ENCODE data around the gene RING1.
A peak's percentile ranks its signal among the peaks of the same experiment; 100 is the strongest.
"Not testable (repeated sequence)": the region's sequence is repeated elsewhere in the genome, so short reads cannot be mapped to it uniquely, and the experiment has no call there.

Gene RING1

GRCh38 chr6:33206027-33206863 lies 2.1 kb upstream of the RING1 start:
- no peak for DNase-seq (ENCODE audit: low read depth)

GRCh38 chr6:33206864-33207551 lies 1.3 kb upstream of the RING1 start:
- peak; percentile 58 for DNase-seq (ENCODE audit: low read depth)

- no peak for DNase-seq (ENCODE audit: low read depth)
Observed at GRCh38 chr6:33207552-33208090, 679 bp upstream of the RING1 start.

- DNase-seq (ENCODE audit: low read depth): no peak
Observed at GRCh38 chr6:33209856-33210255, 1.6 kb downstream of the RING1 start.

- DNase-seq (ENCODE audit: low read depth): no peak
Observed at GRCh38 chr6:33211136-33211535, 2.8 kb downstream of the RING1 start.

GRCh38 chr6:33211666-33212422 lies 3.5 kb downstream of the RING1 start:
- no peak for DNase-seq (ENCODE audit: low read depth)

GRCh38 chr6:33212857-33213165 lies 4.5 kb downstream of the RING1 start:
- DNase-seq (ENCODE audit: low read depth): no peak

- no peak for DNase-seq (ENCODE audit: low read depth)
Observed at GRCh38 chr6:33213166-33213988, 5.1 kb downstream of the RING1 start.

GRCh38 chr6:33213989-33214335 lies 5.7 kb downstream of the RING1 start:
- no peak for DNase-seq (ENCODE audit: low read depth)

GRCh38 chr6:33215271-33216116 lies 7.2 kb downstream of the RING1 start:
- no peak for DNase-seq (ENCODE audit: low read depth)

GRCh38 chr6:33216117-33216649 lies 7.9 kb downstream of the RING1 start:
- DNase-seq (ENCODE audit: low read depth): no peak

GRCh38 chr6:33217246-33217645 lies 8.9 kb downstream of the RING1 start:
- DNase-seq (ENCODE audit: low read depth): no peak

GRCh38 chr6:33217681-33218080 lies 9.4 kb downstream of the RING1 start:
- DNase-seq (ENCODE audit: low read depth): no peak

- not testable (repeated sequence) for DNase-seq (ENCODE audit: low read depth)
Observed at GRCh38 chr6:33226503-33227120, 18.3 kb downstream of the RING1 start.

- no peak for DNase-seq (ENCODE audit: low read depth)
Observed at GRCh38 chr6:33235221-33235634, 26.9 kb downstream of the RING1 start.

- no peak for DNase-seq (ENCODE audit: low read depth)
Observed at GRCh38 chr6:33236328-33236727, 28.0 kb downstream of the RING1 start.

- no peak for DNase-seq (ENCODE audit: low read depth)
Observed at GRCh38 chr6:33236852-33237251, 28.6 kb downstream of the RING1 start.

GRCh38 chr6:33237741-33238140 lies 29.4 kb downstream of the RING1 start:
- DNase-seq (ENCODE audit: low read depth): no peak

- no peak for DNase-seq (ENCODE audit: low read depth)
Observed at GRCh38 chr6:33241968-33242367, 33.7 kb downstream of the RING1 start.

- DNase-seq (ENCODE audit: low read depth): no peak
Observed at GRCh38 chr6:33243476-33243875, 35.2 kb downstream of the RING1 start.
